Measurements from ENCODE around the gene CD83. TPM values are rescaled to one million over a fixed set of nuclear protein-coding genes. Genes with fewer than 3 reads are reported as not detected.

CD83 gene
- total RNA-seq, 4 donors from 2014 or later, result 1.2 to 4.3 (median 1.8) TPM

- WGBS, result 75% methylated on average over 2 of the region's 4 CpGs
- no peak overlapping the region for H3K27ac ChIP-seq (replicated peaks in 1 of 4)
- no peaks in the 10 kb centered on the region for H3K36me3 ChIP-seq
- DNase-seq (ENCODE audit: extremely low spot score), result no peak
- no peaks in the 10 kb centered on the region for H3K9me3 ChIP-seq
- H3K27me3 ChIP-seq, result peaks cover 0 to 8% (median 0%) of the 10 kb centered on the region in 4 donors
- TF ChIP-seq CTCF (IDR thresholded peaks at IDR 0.05) (no peak), EP300 (IDR thresholded peaks at IDR 0.05) (no peak), POLR2AphosphoS5 (IDR thresholded peaks at IDR 0.05) (no peak), POLR2A (IDR thresholded peaks at IDR 0.05; ENCODE audit: low read depth) (no peak)
- no peak overlapping the region for H3K4me3 ChIP-seq
- intact Hi-C loops (cut with DNase I), result no loop called here
- H3K4me1 ChIP-seq, result no peaks in the 10 kb centered on the region
Measured at GRCh38 chr6:14109411-14109826, 8.2 kb upstream of the CD83 start.

GRCh38 chr6:14110001-14110818, 7.4 kb upstream of the CD83 start:
- no peak for DNase-seq (ENCODE audit: extremely low spot score)
- intact Hi-C loops (cut with DNase I), result no loop called here
- no peaks in the 10 kb centered on the region for H3K4me1 ChIP-seq
- H3K36me3 ChIP-seq, result no peaks in the 10 kb centered on the region
- peaks cover 0 to 6% (median 0%) of the 10 kb centered on the region in 4 donors for H3K27me3 ChIP-seq
- H3K4me3 ChIP-seq, result no peak overlapping the region
- no peaks in the 10 kb centered on the region for H3K9me3 ChIP-seq
- no peak overlapping the region for H3K27ac ChIP-seq (replicated peaks in 1 of 4)
- 94% methylated on average over 11 of the region's 11 CpGs for WGBS
- TF ChIP-seq POLR2AphosphoS5 (IDR thresholded peaks at IDR 0.05) (no peak), POLR2A (IDR thresholded peaks at IDR 0.05; ENCODE audit: low read depth) (no peak), CTCF (IDR thresholded peaks at IDR 0.05) (no peak), EP300 (IDR thresholded peaks at IDR 0.05) (no peak)

- H3K27me3 ChIP-seq, result peaks cover 0 to 4% (median 0%) of the 10 kb centered on the region in 4 donors
- no peak for TF ChIP-seq CTCF (IDR thresholded peaks at IDR 0.05)
- intact Hi-C loops (cut with DNase I), result no loop called here
- no peak for DNase-seq (ENCODE audit: extremely low spot score)
- 63% methylated on average over 1 of the region's 1 CpG for WGBS
- no peaks in the 10 kb centered on the region for H3K9me3 ChIP-seq
- H3K4me3 ChIP-seq, result no peak overlapping the region
- H3K36me3 ChIP-seq, result no peaks in the 10 kb centered on the region
- peaks cover 7 to 19% (median 17%) of the 10 kb centered on the region in 4 donors for H3K4me1 ChIP-seq
- H3K27ac ChIP-seq (replicated peaks in 1 of 4), result no peak overlapping the region
Measured at GRCh38 chr6:14113976-14114375, 3.6 kb upstream of the CD83 start.

GRCh38 chr6:14118091-14118439, 493 bp downstream of the CD83 start:
- 46% methylated on average over 5 of the region's 10 CpGs for WGBS
- Histone ChIP-seq H3K27ac (replicated peaks in 1 of 4) (peak overlapping the region in 3 of 4 donors; percentile 52 to 60 (median 57)), H3K4me1 (peaks cover 7 to 25% (median 18%) of the 10 kb centered on the region in 4 donors), H3K4me3 (peak overlapping the region; percentile 60 to 87 (median 70)), H3K36me3 (no peaks in the 10 kb centered on the region), H3K9me3 (no peaks in the 10 kb centered on the region), H3K27me3 (no peaks in the 10 kb centered on the region)
- intact Hi-C loops (cut with DNase I), result no loop called here
- TF ChIP-seq POLR2AphosphoS5 (IDR thresholded peaks at IDR 0.05), result no peak
- no peak for TF ChIP-seq CTCF (IDR thresholded peaks at IDR 0.05)
- no peak for TF ChIP-seq EP300 (IDR thresholded peaks at IDR 0.05)
- TF ChIP-seq POLR2A (IDR thresholded peaks at IDR 0.05; ENCODE audit: low read depth), result no peak
- DNase-seq (ENCODE audit: extremely low spot score), result no peak
